Motor neuron (in vitro differentiated cells): Measurements from ENCODE around the gene DUSP23. TPM values are rescaled to one million over a fixed set of nuclear protein-coding genes. Genes with fewer than 3 reads are reported as not detected.
A peak's percentile ranks its signal among the peaks of the same experiment; 100 is the strongest.

ENCODE experiments used
- ATAC-seq, 8 experiments: fragments of 200-7000 bp; cut with Tn5 transposase; replicated peaks in 6 of 8; 2 replicates each; pipeline ENCODE4 v1.8.0; 2021; ENCODE audit warnings: mild to moderate bottlenecking in 8 of 8, moderate library complexity in 8 of 8
- H3K27ac ChIP-seq, 2 donors: fragments of 250-450 bp; sonication (Bioruptor Pico); 2 replicates each; pipeline ENCODE4 v1.9.0; 2021; ENCODE audit warnings: antibody characterized with exemption in 2 of 2, mild to moderate bottlenecking in 2 of 2, moderate library complexity in 1 of 2
- H3K4me1 ChIP-seq, 2 donors: fragments of 250-450 bp; sonication (Bioruptor Pico); replicated peaks in 1 of 2; 2 replicates each; pipeline ENCODE4 v1.6.1; 2021; ENCODE audit warnings: antibody characterized with exemption in 2 of 2, mild to moderate bottlenecking in 2 of 2, moderate library complexity in 1 of 2
- H3K4me3 ChIP-seq, 5 donors: fragments of 250-450 bp; sonication (Bioruptor Pico); 2 replicates each; pipeline ENCODE4 v1.9.0; 2021; ENCODE audit warnings: antibody characterized with exemption in 5 of 5, mild to moderate bottlenecking in 5 of 5, moderate library complexity in 4 of 5
- WGBS, 10 experiments: fragments of 450-650 bp; shearing (Covaris generic); methylation state at CpG; one replicate each; pipeline ENCODE4 v1.0.0; 2022; 5-methylcytosine and 5-hydroxymethylcytosine counted together
- in situ Hi-C, 9 experiments: fragments of 400-800 bp; cut with MboI; loops; one replicate each; pipeline ENCODE4 v1.15.0; 2021; ENCODE audit warnings: low sequenced_read_pairs in 9 of 9, low pct_unique_long_range_greater_than_20kb in 2 of 9; ENCODE audit not compliant: unreplicated experiment in 9 of 9
- total RNA-seq, 8 experiments: library from RNA; unstranded; fragments of 300-600 nt; gene quantifications; 2 replicates each; pipeline versions ENCODE4 v1.2.3 to v1.2.4, GENCODE V29; 2022

DUSP23 gene
- total RNA-seq, 8 experiments from 2014 or later: 5.6 to 29.4 (median 11.8) TPM

- 0 to 100% (median 72%) methylated on average over 1 to 3 of the region's 3 CpGs; no CpG with 5 or more reads in 1 of the 10 experiments for WGBS, 10 experiments
- no peak for ATAC-seq
- Histone ChIP-seq H3K27ac (no peak overlapping the region), H3K4me1 (no peaks in the 10 kb centered on the region), H3K4me3 (no peak overlapping the region)
- in situ Hi-C loops: loop anchor here in 6 of 9 experiments (10.0 to 25.0 kb wide), 6 partner anchors 96 to 654 kb away; partner anchors contain the start of genes IGSF9 (in 1 of the 6) and TAGLN2 (in 1 of the 6)
Observed at GRCh38 chr1:159791031-159791430, 10.3 kb downstream of the DUSP23 start.

- Histone ChIP-seq H3K27ac (no peak overlapping the region), H3K4me1 (no peaks in the 10 kb centered on the region), H3K4me3 (no peak overlapping the region)
- no peak for ATAC-seq
- in situ Hi-C loops: loop anchor here in 6 of 9 experiments (10.0 to 25.0 kb wide), 6 partner anchors 96 to 654 kb away; partner anchors contain the start of genes IGSF9 (in 1 of the 6) and TAGLN2 (in 1 of the 6)
- 0 to 20% (median 10%) methylated on average over 1 to 3 of the region's 3 CpGs; no CpG with 5 or more reads in 5 of the 10 experiments for WGBS, 10 experiments
Observed at GRCh38 chr1:159791461-159791860, 10.7 kb downstream of the DUSP23 start.

- no peak overlapping the region for H3K4me3 ChIP-seq
- no peak for ATAC-seq
- 4 to 51% (median 40%) methylated on average over 2 to 5 of the region's 5 CpGs; no CpG with 5 or more reads in 1 of the 10 experiments for WGBS, 10 experiments
- no peaks in the 10 kb centered on the region for H3K4me1 ChIP-seq
- H3K27ac ChIP-seq: no peak overlapping the region
- in situ Hi-C loops: loop anchor here in 6 of 9 experiments (10.0 to 25.0 kb wide), 6 partner anchors 92 to 658 kb away; partner anchors contain the start of genes IGSF9 (in 1 of the 6) and TAGLN2 (in 1 of the 6)
Observed at GRCh38 chr1:159795534-159795933, 14.8 kb downstream of the DUSP23 start.

GRCh38 chr1:159798893-159799292 is 18.1 kb downstream of the DUSP23 start:
- 0 to 7% (median 0%) methylated on average over 1 to 2 of the region's 2 CpGs; no CpG with 5 or more reads in 4 of the 10 experiments for WGBS, 10 experiments
- in situ Hi-C loops: loop anchor here in 6 of 9 experiments (10.0 to 25.0 kb wide), 6 partner anchors 88 to 662 kb away; partner anchors contain the start of genes IGSF9 (in 1 of the 6) and TAGLN2 (in 1 of the 6)
- Histone ChIP-seq H3K4me1 (no peaks in the 10 kb centered on the region), H3K4me3 (no peak overlapping the region), H3K27ac (no peak overlapping the region)
- ATAC-seq: peak; percentile 84 to 99 (median 92)

GRCh38 chr1:159799446-159799985 is 18.8 kb downstream of the DUSP23 start:
- 76 to 100% (median 100%) methylated on average over 1 to 4 of the region's 4 CpGs; no CpG with 5 or more reads in 1 of the 10 experiments for WGBS, 10 experiments
- Histone ChIP-seq H3K27ac (no peak overlapping the region), H3K4me3 (no peak overlapping the region), H3K4me1 (no peaks in the 10 kb centered on the region)
- in situ Hi-C loops: loop anchor here in 6 of 9 experiments (10.0 to 25.0 kb wide), 6 partner anchors 88 to 662 kb away; partner anchors contain the start of genes IGSF9 (in 1 of the 6) and TAGLN2 (in 1 of the 6)
- ATAC-seq: no peak

- WGBS, 10 experiments: 0 to 86% (median 70%) methylated on average over 1 to 7 of the region's 8 CpGs; no CpG with 5 or more reads in 2 of the 10 experiments
- ATAC-seq: no peak
- no peak overlapping the region for H3K4me3 ChIP-seq
- in situ Hi-C loops: loop anchor here in 1 of 9 experiments (10.0 kb wide), 1 partner anchor 94 kb away; no protein-coding TSS in a partner anchor
- H3K27ac ChIP-seq: no peak overlapping the region
- H3K4me1 ChIP-seq: no peaks in the 10 kb centered on the region
Observed at GRCh38 chr1:159800177-159800930, 19.6 kb downstream of the DUSP23 start.

GRCh38 chr1:159802111-159802510 is 21.3 kb downstream of the DUSP23 start, which contains the start of gene FCRL6:
TSS of gene FCRL6 (plus strand) at chr1:159802360. CDS start at chr1:159802425, 65 bp downstream.
- no peak for ATAC-seq

GRCh38 chr1:159803956-159804689 is 23.4 kb downstream of the DUSP23 start:
- ATAC-seq: no peak
- WGBS, 10 experiments: 40 to 100% (median 65%) methylated on average over 1 to 7 of the region's 7 CpGs
- in situ Hi-C loops: loop anchor here in 1 of 9 experiments (10.0 kb wide), 1 partner anchor 91 kb away; no protein-coding TSS in a partner anchor
- H3K4me3 ChIP-seq: no peak overlapping the region
- no peaks in the 10 kb centered on the region for H3K4me1 ChIP-seq
- no peak overlapping the region for H3K27ac ChIP-seq

More at GRCh38 chr1:159802111-159802510, 21.3 kb downstream of the DUSP23 start, which contains the start of gene FCRL6:
- H3K4me1 ChIP-seq: no peaks in the 10 kb centered on the region
- no peak within 1 kb of the TSS for H3K27ac ChIP-seq
- in situ Hi-C loops: loop anchor here in 1 of 9 experiments (10.0 kb wide), 1 partner anchor 93 kb away; no protein-coding TSS in a partner anchor
- WGBS, 10 experiments: 59 to 93% (median 73%) methylated on average over 1 to 8 of the region's 8 CpGs; no CpG with 5 or more reads in 2 of the 10 experiments
- no peak within 1 kb of the TSS for H3K4me3 ChIP-seq

- 0 to 71% (median 40%) methylated on average over 1 to 2 of the region's 2 CpGs; no CpG with 5 or more reads in 3 of the 10 experiments for WGBS, 10 experiments
- no peak for ATAC-seq
- in situ Hi-C loops: loop anchor here in 1 of 9 experiments (10.0 kb wide), 1 partner anchor 90 kb away; no protein-coding TSS in a partner anchor
- no peaks in the 10 kb centered on the region for H3K4me1 ChIP-seq
- no peak overlapping the region for H3K27ac ChIP-seq
- H3K4me3 ChIP-seq: no peak overlapping the region
Observed at GRCh38 chr1:159804924-159805323, 24.2 kb downstream of the DUSP23 start.

GRCh38 chr1:159815926-159816325 is 35.2 kb downstream of the DUSP23 start:
- Histone ChIP-seq H3K4me1 (no peaks in the 10 kb centered on the region), H3K27ac (no peak overlapping the region), H3K4me3 (no peak overlapping the region)
- in situ Hi-C loops: no loop called here
- WGBS, 10 experiments: 74 to 95% (median 93%) methylated on average over 3 to 8 of the region's 8 CpGs; no CpG with 5 or more reads in 3 of the 10 experiments
- ATAC-seq: no peak

- Histone ChIP-seq H3K4me1 (no peaks in the 10 kb centered on the region), H3K4me3 (no peak overlapping the region), H3K27ac (no peak overlapping the region)
- peak in 7 of 8 experiments; percentile 62 to 93 (median 79) for ATAC-seq
- in situ Hi-C loops: no loop called here
- 42 to 95% (median 79%) methylated on average over 1 to 11 of the region's 11 CpGs for WGBS, 10 experiments
Observed at GRCh38 chr1:159817276-159818041, 36.7 kb downstream of the DUSP23 start.
